ENCODE measurements around the gene ARL17B.
"Not testable (repeated sequence)": the region's sequence is repeated elsewhere in the genome, so short reads cannot be mapped to it uniquely, and the experiment has no call there.

Gene ARL17B

GRCh38 chr17:46254215-46254614 is 107.4 kb downstream of the ARL17B start:
- intact Hi-C loops (cut with DNase I); DNase-seq: not testable (repeated sequence)

- intact Hi-C loops (cut with DNase I) = not testable (repeated sequence)
- DNase-seq = peak in 6 of 10 donors; percentile 12 to 87 (median 60)
Observed at GRCh38 chr17:46253722-46254121, 107.8 kb downstream of the ARL17B start.

- DNase-seq = peak in 1 of 10 donors; percentile 74
- intact Hi-C loops (cut with DNase I) = not testable (repeated sequence)
Observed at GRCh38 chr17:46252804-46253203, 108.8 kb downstream of the ARL17B start.

- DNase-seq; intact Hi-C loops (cut with DNase I): not testable (repeated sequence)
Observed at GRCh38 chr17:46249153-46249552, 112.4 kb downstream of the ARL17B start.

GRCh38 chr17:46244949-46245768 is 116.4 kb downstream of the ARL17B start:
- intact Hi-C loops (cut with DNase I); DNase-seq: not testable (repeated sequence)

- intact Hi-C loops (cut with DNase I); DNase-seq: not testable (repeated sequence)
Observed at GRCh38 chr17:46244339-46244913, 117.1 kb downstream of the ARL17B start.

GRCh38 chr17:46243928-46244327 is 117.6 kb downstream of the ARL17B start:
- DNase-seq; intact Hi-C loops (cut with DNase I): not testable (repeated sequence)

- intact Hi-C loops (cut with DNase I) = not testable (repeated sequence)
Observed at GRCh38 chr17:46243505-46243904, 118.1 kb downstream of the ARL17B start.

GRCh38 chr17:46231359-46231758 is 130.2 kb downstream of the ARL17B start:
- intact Hi-C loops (cut with DNase I); DNase-seq: not testable (repeated sequence)

More at GRCh38 chr17:46243505-46243904, 118.1 kb downstream of the ARL17B start:
- DNase-seq = not testable (repeated sequence)

GRCh38 chr17:46225274-46225794 is 136.2 kb downstream of the ARL17B start:
- intact Hi-C loops (cut with DNase I) = not testable (repeated sequence)
- DNase-seq = peak; percentile 87 to 100 (median 98)

- DNase-seq = peak in 1 of 10 donors; percentile 80
- intact Hi-C loops (cut with DNase I) = not testable (repeated sequence)
Observed at GRCh38 chr17:46224864-46225263, 136.7 kb downstream of the ARL17B start.

Measured in posterior cingulate gyrus (tissue), 11 donors.